WI38 (cell line): ENCODE data around the gene JPH2.

Experiments
- H3K4me3 ChIP-seq: 2 replicates; pipeline ENCODE4 v1.5.1; 2011; ENCODE audit warnings: low read depth, mild to moderate bottlenecking, control low read depth, low read length
- CTCF ChIP-seq: IDR thresholded peaks from 2 replicates; pipeline ENCODE4 v1.5.1; 2012; ENCODE audit warnings: low read depth, mild to moderate bottlenecking, control low read depth, low read length

JPH2 gene

GRCh38 chr20:44180814-44181213 lies 6.2 kb downstream of the JPH2 start:
- TF ChIP-seq CTCF: no peak
- peak overlapping the region; percentile 22; the same call in 1 of the 2 replicates for H3K4me3 ChIP-seq

GRCh38 chr20:44176833-44177534 lies 10.0 kb downstream of the JPH2 start:
- no peak overlapping the region for H3K4me3 ChIP-seq
- TF ChIP-seq CTCF: no peak

- TF ChIP-seq CTCF: no peak
- no peak overlapping the region for H3K4me3 ChIP-seq
Observed at GRCh38 chr20:44174996-44175765, 11.8 kb downstream of the JPH2 start.

- no peak for TF ChIP-seq CTCF
- no peak overlapping the region for H3K4me3 ChIP-seq
Observed at GRCh38 chr20:44173846-44174245, 13.1 kb downstream of the JPH2 start.

GRCh38 chr20:44173116-44173515 lies 13.9 kb downstream of the JPH2 start:
- TF ChIP-seq CTCF: no peak
- H3K4me3 ChIP-seq: no peak overlapping the region

- no peak for TF ChIP-seq CTCF
- H3K4me3 ChIP-seq: no peak overlapping the region
Observed at GRCh38 chr20:44172572-44172950, 14.4 kb downstream of the JPH2 start.
